HG02588 (cell line): Measurements from ENCODE around the gene FUT2.
A peak's percentile ranks its signal among the peaks of the same experiment; 100 is the strongest.
"Not testable (repeated sequence)": the region's sequence is repeated elsewhere in the genome, so short reads cannot be mapped to it uniquely, and the experiment has no call there.

ENCODE experiments used
- ATAC-seq: cut with Tn5 transposase; IDR thresholded peaks from one replicate; pipeline ENCODE4 v1.9.1; 2021; ENCODE audit warnings: mild to moderate bottlenecking, moderate library complexity; ENCODE audit not compliant: unreplicated experiment

FUT2 gene

GRCh38 chr19:48695743-48696352 is at the start of gene FUT2:
Gene FUT2 (plus strand): TSS chr19:48695971. CDS start chr19:48702957, 6,986 bp downstream.
- ATAC-seq = no peak

- peak; percentile 69 for ATAC-seq
Observed at GRCh38 chr19:48646001-48646721, 49.6 kb upstream of the FUT2 start, which contains the start of gene CA11. Gene CA11 (minus strand): TSS chr19:48646187. CDS start chr19:48645632, 555 bp downstream.

- no peak for ATAC-seq
Observed at GRCh38 chr19:48646722-48647216, 49.0 kb upstream of the FUT2 start.

- ATAC-seq = no peak
Observed at GRCh38 chr19:48648134-48648533, 47.6 kb upstream of the FUT2 start.

GRCh38 chr19:48650974-48651682 is 44.6 kb upstream of the FUT2 start:
- no peak for ATAC-seq

- no peak for ATAC-seq
Observed at GRCh38 chr19:48651683-48652048, 44.1 kb upstream of the FUT2 start.

- ATAC-seq = no peak
Observed at GRCh38 chr19:48654299-48655059, 41.3 kb upstream of the FUT2 start.

- no peak for ATAC-seq
Observed at GRCh38 chr19:48656840-48657474, 38.8 kb upstream of the FUT2 start.

GRCh38 chr19:48657828-48658227 is 37.9 kb upstream of the FUT2 start:
- ATAC-seq = not testable (repeated sequence)

- ATAC-seq = no peak
Observed at GRCh38 chr19:48658483-48658882, 37.3 kb upstream of the FUT2 start.

- no peak for ATAC-seq
Observed at GRCh38 chr19:48659768-48660167, 36.0 kb upstream of the FUT2 start.

- ATAC-seq = peak; percentile 83
Observed at GRCh38 chr19:48660852-48661710, 34.7 kb upstream of the FUT2 start.

GRCh38 chr19:48661711-48662090 is 34.1 kb upstream of the FUT2 start:
- no peak for ATAC-seq

- no peak for ATAC-seq
Observed at GRCh38 chr19:48663667-48664066, 32.1 kb upstream of the FUT2 start.

GRCh38 chr19:48664476-48664875 is 31.3 kb upstream of the FUT2 start:
- no peak for ATAC-seq

- ATAC-seq = no peak
Observed at GRCh38 chr19:48665786-48666185, 30.0 kb upstream of the FUT2 start.

GRCh38 chr19:48668332-48668731 is 27.4 kb upstream of the FUT2 start:
- ATAC-seq = no peak

- ATAC-seq = no peak
Observed at GRCh38 chr19:48668761-48669160, 27.0 kb upstream of the FUT2 start.

GRCh38 chr19:48669903-48670668 is 25.7 kb upstream of the FUT2 start:
- no peak for ATAC-seq
